Skin epidermis (tissue), 12 donors: ENCODE results near the gene RNF144A.
A peak's percentile ranks its signal among the peaks of the same experiment; 100 is the strongest.

ENCODE experiments used
- H3K27ac ChIP-seq, 21 experiments: fragments of 200-600 bp; sonication (generic) in 11 of 21; one replicate each; pipeline ENCODE4 v1.5.0; 2020; ENCODE audit warnings: mild to moderate bottlenecking in 3 of 21, inconsistent platforms in 2 of 21, moderate library complexity in 2 of 21
- H3K4me3 ChIP-seq, 7 experiments: fragments of 200-600 bp; sonication (generic) in 2 of 7; one replicate each; pipeline ENCODE4 v1.5.0; 2020; ENCODE audit warnings: inconsistent platforms in 2 of 7, mild to moderate bottlenecking in 2 of 7, moderate library complexity in 1 of 7

RNF144A gene

GRCh38 chr2:6906165-6906741 lies 11.0 kb upstream of the RNF144A start:
- Histone ChIP-seq H3K4me3 (no peak overlapping the region), H3K27ac (no peak overlapping the region)

GRCh38 chr2:6908291-6908690 lies 8.9 kb upstream of the RNF144A start:
- peak overlapping the region in 1 of 21 experiments; percentile 56 for H3K27ac ChIP-seq
- H3K4me3 ChIP-seq: no peak overlapping the region

- no peak overlapping the region for H3K4me3 ChIP-seq
- peak overlapping the region in 5 of 21 experiments; percentile 38 to 76 (median 56) for H3K27ac ChIP-seq
Measured at GRCh38 chr2:6909431-6910385, 7.5 kb upstream of the RNF144A start.

GRCh38 chr2:6911721-6912120 lies 5.5 kb upstream of the RNF144A start:
- H3K27ac ChIP-seq: peak overlapping the region in 3 of 21 experiments; percentile 38 to 76 (median 56)
- H3K4me3 ChIP-seq: no peak overlapping the region

- Histone ChIP-seq H3K4me3 (no peak overlapping the region), H3K27ac (peak overlapping the region in 2 of 21 experiments; percentile 15 to 21)
Measured at GRCh38 chr2:6913415-6914157, 3.6 kb upstream of the RNF144A start.

GRCh38 chr2:6914828-6915227 lies 2.4 kb upstream of the RNF144A start:
- Histone ChIP-seq H3K4me3 (no peak overlapping the region), H3K27ac (peak overlapping the region in 1 of 21 experiments; percentile 14)

GRCh38 chr2:6915399-6915798 lies 1.8 kb upstream of the RNF144A start:
- H3K27ac ChIP-seq: no peak overlapping the region
- H3K4me3 ChIP-seq: no peak overlapping the region

- no peak overlapping the region for H3K4me3 ChIP-seq
- H3K27ac ChIP-seq: no peak overlapping the region
Measured at GRCh38 chr2:6916224-6916623, 988 bp upstream of the RNF144A start.

- Histone ChIP-seq H3K4me3 (peak overlapping the region in 3 of 7 experiments; percentile 55 to 74 (median 72)), H3K27ac (peak overlapping the region in 2 of 21 experiments; percentile 46 to 55)
Measured at GRCh38 chr2:6916736-6917070, 509 bp upstream of the RNF144A start.

- Histone ChIP-seq H3K4me3 (peak overlapping the region; percentile 50 to 74 (median 64)), H3K27ac (peak overlapping the region in 18 of 21 experiments; percentile 28 to 90 (median 78))
Measured at GRCh38 chr2:6917761-6918421, 679 bp downstream of the RNF144A start.

GRCh38 chr2:6919901-6920742 lies 2.9 kb downstream of the RNF144A start:
- no peak overlapping the region for H3K4me3 ChIP-seq
- peak overlapping the region in 2 of 21 experiments; percentile 6 to 10 for H3K27ac ChIP-seq

GRCh38 chr2:6920743-6921064 lies 3.5 kb downstream of the RNF144A start:
- no peak overlapping the region for H3K4me3 ChIP-seq
- H3K27ac ChIP-seq: no peak overlapping the region

- no peak overlapping the region for H3K27ac ChIP-seq
- H3K4me3 ChIP-seq: no peak overlapping the region
Measured at GRCh38 chr2:6921321-6921922, 4.2 kb downstream of the RNF144A start.

- H3K4me3 ChIP-seq: no peak overlapping the region
- H3K27ac ChIP-seq: no peak overlapping the region
Measured at GRCh38 chr2:6922201-6922656, 5.0 kb downstream of the RNF144A start.

- no peak overlapping the region for H3K27ac ChIP-seq
Measured at GRCh38 chr2:6923319-6923718, 6.1 kb downstream of the RNF144A start.

GRCh38 chr2:6924101-6924923 lies 7.1 kb downstream of the RNF144A start:
- no peak overlapping the region for H3K4me3 ChIP-seq
- no peak overlapping the region for H3K27ac ChIP-seq

More at GRCh38 chr2:6923319-6923718, 6.1 kb downstream of the RNF144A start:
- H3K4me3 ChIP-seq: no peak overlapping the region

GRCh38 chr2:6924924-6925409 lies 7.8 kb downstream of the RNF144A start:
- Histone ChIP-seq H3K27ac (no peak overlapping the region), H3K4me3 (no peak overlapping the region)
